22Rv1 (cell line): ENCODE results near the gene RHEBL1.

Experiments
- CTCF ChIP-seq: fragments of 450-650 bp; IDR thresholded peaks from 2 replicates; pipeline ENCODE4 v1.5.1; 2017; ENCODE audit warnings: mild to moderate bottlenecking
- ZFX ChIP-seq: fragments of 450-650 bp; IDR thresholded peaks from 2 replicates; pipeline ENCODE4 v1.6.1; 2017; ENCODE audit warnings: antibody characterized with exemption, borderline replicate concordance

GRCh38 chr12:49046129-49046895, 23.5 kb downstream of the RHEBL1 start:
- no peak for TF ChIP-seq ZFX
- TF ChIP-seq CTCF, result no peak
